ENCODE results near the gene C2CD2L. TPM values are rescaled to one million over a fixed set of nuclear protein-coding genes. Genes with fewer than 3 reads are reported as not detected.

The C2CD2L gene
- total and polyA plus RNA-seq, 2 of the 13 experiments (the other 11 are each of a cell fraction or from before 2014, with no cell fraction given) = 3.7 to 5.5 TPM

DNA sequence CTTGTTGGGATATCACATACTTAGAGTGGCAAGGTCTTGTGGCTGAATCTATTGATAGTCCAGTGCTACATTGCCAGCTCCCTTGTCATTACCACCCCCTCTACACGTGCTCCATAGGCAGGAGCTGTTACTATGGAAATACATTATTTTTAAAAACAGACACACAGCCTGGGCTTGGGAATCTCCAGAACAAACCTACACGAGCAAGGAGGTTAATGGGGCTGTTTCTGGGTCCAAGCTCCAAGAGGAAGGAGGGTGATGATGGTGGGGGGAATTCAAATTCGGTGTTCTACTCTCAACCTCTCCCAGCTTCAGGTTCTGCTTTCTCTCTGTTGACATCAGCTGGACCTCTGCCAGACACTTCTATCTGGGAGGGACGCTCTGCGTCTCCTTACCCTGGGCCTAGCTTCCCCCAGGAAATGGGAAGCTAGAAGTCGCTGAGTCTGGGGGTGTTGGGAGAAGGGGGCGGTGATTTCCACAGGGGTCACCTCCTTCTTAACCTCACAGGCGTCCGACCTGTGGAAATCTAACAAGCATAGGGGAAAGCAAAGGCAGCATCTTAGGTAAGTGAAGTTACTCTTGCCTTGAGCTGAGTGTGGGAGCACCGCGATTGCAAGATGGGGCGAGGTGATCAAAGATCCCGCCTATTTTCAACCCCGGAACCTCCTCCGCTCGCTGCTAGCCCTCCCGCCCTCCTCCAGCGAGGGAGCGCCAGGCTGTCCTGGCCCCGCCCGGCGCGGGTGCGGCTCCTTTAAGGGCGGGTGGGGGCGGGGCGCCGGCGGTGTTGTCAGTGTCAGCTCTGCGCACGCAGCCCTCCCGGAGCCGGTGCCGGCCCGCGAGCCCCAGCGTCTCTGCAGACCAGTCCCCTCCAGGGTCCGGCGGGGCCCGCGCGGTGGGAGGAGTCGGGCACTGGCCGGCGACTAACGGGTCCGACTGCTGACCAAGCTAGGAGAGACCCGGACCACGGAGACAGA, at the start of gene C2CD2L (continued):
- TF ChIP-seq, protein P1, sequence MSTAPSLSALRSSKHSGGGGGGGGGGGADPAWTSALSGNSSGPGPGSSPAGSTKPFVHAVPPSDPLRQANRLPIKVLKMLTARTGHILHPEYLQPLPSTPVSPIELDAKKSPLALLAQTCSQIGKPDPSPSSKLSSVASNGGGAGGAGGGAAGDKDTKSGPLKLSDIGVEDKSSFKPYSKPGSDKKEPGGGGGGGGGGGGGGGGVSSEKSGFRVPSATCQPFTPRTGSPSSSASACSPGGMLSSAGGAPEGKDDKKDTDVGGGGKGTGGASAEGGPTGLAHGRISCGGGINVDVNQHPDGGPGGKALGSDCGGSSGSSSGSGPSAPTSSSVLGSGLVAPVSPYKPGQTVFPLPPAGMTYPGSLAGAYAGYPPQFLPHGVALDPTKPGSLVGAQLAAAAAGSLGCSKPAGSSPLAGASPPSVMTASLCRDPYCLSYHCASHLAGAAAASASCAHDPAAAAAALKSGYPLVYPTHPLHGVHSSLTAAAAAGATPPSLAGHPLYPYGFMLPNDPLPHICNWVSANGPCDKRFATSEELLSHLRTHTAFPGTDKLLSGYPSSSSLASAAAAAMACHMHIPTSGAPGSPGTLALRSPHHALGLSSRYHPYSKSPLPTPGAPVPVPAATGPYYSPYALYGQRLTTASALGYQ (CRISPR knock-in tag; IDR thresholded peaks at IDR 0.05) = no peak
- TF ChIP-seq NFRKB (IDR thresholded peaks at IDR 0.05) (no peak), KLF15 (CRISPR knock-in tag; IDR thresholded peaks at IDR 0.05; ENCODE audit: borderline replicate concordance) (no peak), GATAD1 (CRISPR knock-in tag; IDR thresholded peaks at IDR 0.05) (no peak; the same call in 1 of the 2 replicates), HOXA5 (CRISPR knock-in tag; IDR thresholded peaks at IDR 0.05) (peak; percentile 71; the same call in 1 of the 2 replicates), DNMT3B (CRISPR knock-in tag; conservative IDR thresholded peaks at IDR 0.05) (no peak; the same call in 1 of the 2 replicates), CENPT (CRISPR knock-in tag; IDR thresholded peaks at IDR 0.05; ENCODE audit: low read depth) (0 out of 2 replicates have a peak, but pooled peaks have one; percentile 34), ZFP90 (CRISPR knock-in tag; IDR thresholded peaks at IDR 0.05; ENCODE audit: borderline replicate concordance) (0 out of 2 replicates have a peak, but pooled peaks have one; percentile 59), RFXAP (CRISPR knock-in tag; IDR thresholded peaks at IDR 0.05; ENCODE audit: borderline replicate concordance) (no peak; the same call in 1 of the 2 replicates), ZNF333 (CRISPR knock-in tag; IDR thresholded peaks at IDR 0.05; ENCODE audit: borderline replicate concordance) (no peak), NCOA1 (CRISPR knock-in tag; IDR thresholded peaks at IDR 0.05) (no peak), RARG (CRISPR knock-in tag; IDR thresholded peaks at IDR 0.05; ENCODE audit: low read depth) (no peak), ZFP36 (IDR thresholded peaks at IDR 0.05; ENCODE audit: borderline replicate concordance, low read depth, low read length, partially characterized antibody) (no peak)
- TF ChIP-seq, protein P2, sequence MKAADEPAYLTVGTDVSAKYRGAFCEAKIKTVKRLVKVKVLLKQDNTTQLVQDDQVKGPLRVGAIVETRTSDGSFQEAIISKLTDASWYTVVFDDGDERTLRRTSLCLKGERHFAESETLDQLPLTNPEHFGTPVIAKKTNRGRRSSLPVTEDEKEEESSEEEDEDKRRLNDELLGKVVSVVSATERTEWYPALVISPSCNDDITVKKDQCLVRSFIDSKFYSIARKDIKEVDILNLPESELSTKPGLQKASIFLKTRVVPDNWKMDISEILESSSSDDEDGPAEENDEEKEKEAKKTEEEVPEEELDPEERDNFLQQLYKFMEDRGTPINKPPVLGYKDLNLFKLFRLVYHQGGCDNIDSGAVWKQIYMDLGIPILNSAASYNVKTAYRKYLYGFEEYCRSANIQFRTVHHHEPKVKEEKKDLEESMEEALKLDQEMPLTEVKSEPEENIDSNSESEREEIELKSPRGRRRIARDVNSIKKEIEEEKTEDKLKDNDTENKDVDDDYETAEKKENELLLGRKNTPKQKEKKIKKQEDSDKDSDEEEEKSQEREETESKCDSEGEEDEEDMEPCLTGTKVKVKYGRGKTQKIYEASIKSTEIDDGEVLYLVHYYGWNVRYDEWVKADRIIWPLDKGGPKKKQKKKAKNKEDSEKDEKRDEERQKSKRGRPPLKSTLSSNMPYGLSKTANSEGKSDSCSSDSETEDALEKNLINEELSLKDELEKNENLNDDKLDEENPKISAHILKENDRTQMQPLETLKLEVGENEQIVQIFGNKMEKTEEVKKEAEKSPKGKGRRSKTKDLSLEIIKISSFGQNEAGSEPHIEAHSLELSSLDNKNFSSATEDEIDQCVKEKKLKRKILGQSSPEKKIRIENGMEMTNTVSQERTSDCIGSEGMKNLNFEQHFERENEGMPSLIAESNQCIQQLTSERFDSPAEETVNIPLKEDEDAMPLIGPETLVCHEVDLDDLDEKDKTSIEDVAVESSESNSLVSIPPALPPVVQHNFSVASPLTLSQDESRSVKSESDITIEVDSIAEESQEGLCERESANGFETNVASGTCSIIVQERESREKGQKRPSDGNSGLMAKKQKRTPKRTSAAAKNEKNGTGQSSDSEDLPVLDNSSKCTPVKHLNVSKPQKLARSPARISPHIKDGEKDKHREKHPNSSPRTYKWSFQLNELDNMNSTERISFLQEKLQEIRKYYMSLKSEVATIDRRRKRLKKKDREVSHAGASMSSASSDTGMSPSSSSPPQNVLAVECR (CRISPR knock-in tag; IDR thresholded peaks at IDR 0.05; ENCODE audit: borderline replicate concordance) = peak; percentile 87
- TF ChIP-seq, protein P3, sequence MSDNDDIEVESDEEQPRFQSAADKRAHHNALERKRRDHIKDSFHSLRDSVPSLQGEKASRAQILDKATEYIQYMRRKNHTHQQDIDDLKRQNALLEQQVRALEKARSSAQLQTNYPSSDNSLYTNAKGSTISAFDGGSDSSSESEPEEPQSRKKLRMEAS (IDR thresholded peaks at IDR 0.05) = peak; percentile 48; the same call in 1 of the 2 replicates
- TF ChIP-seq, protein P4, sequence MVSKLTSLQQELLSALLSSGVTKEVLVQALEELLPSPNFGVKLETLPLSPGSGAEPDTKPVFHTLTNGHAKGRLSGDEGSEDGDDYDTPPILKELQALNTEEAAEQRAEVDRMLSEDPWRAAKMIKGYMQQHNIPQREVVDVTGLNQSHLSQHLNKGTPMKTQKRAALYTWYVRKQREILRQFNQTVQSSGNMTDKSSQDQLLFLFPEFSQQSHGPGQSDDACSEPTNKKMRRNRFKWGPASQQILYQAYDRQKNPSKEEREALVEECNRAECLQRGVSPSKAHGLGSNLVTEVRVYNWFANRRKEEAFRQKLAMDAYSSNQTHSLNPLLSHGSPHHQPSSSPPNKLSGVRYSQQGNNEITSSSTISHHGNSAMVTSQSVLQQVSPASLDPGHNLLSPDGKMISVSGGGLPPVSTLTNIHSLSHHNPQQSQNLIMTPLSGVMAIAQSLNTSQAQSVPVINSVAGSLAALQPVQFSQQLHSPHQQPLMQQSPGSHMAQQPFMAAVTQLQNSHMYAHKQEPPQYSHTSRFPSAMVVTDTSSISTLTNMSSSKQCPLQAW (CRISPR knock-in tag; IDR thresholded peaks at IDR 0.05) = no peak; the same call in none of the 2 replicates

All from HepG2 (cell line).